ENCODE results near the gene FXYD6. TPM values are rescaled to one million over a fixed set of nuclear protein-coding genes. Genes with fewer than 3 reads are reported as not detected.
A peak's percentile ranks its signal among the peaks of the same experiment; 100 is the strongest.

The FXYD6 gene
- total and polyA plus RNA-seq, 9 of the 15 experiments (the other 6 are each of a cell fraction or from before 2014, with no cell fraction given): 0.07 to 0.35 TPM; not detected in 7

DNA sequence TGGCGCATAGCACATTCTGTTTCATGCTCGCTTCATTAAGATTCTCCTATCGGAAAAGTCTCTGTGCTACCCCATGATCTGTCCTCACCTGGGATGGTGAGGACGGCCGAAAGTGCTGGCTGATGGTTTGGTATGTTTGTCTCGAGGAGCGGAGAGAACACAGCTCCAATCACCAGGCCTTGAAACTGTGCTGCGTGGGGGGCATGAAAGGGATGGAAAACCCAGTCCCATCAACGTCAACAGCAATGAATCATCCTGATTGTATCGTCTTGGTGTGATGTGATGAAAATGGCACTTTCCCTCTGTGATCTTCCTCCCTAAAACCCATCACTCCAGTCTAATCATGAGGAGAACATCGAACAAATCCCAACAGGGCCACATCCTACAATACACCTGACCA is 8.4 kb downstream of the FXYD6 start (continued):
- TF ChIP-seq ETV1 (tag; conservative IDR thresholded peaks at IDR 0.05; ENCODE audit: low read depth) (no peak), ZNF785 (CRISPR knock-in tag; IDR thresholded peaks at IDR 0.05) (no peak), RBM25 (IDR thresholded peaks at IDR 0.05; ENCODE audit: low read depth, low read length, severe bottlenecking) (no peak), ZNF124 (CRISPR knock-in tag; IDR thresholded peaks at IDR 0.05) (no peak), FOSL1 (tag; conservative IDR thresholded peaks at IDR 0.05) (peak; percentile 69), ZNF695 (CRISPR knock-in tag; IDR thresholded peaks at IDR 0.05) (no peak), PYGO2 (tag; IDR thresholded peaks at IDR 0.05) (no peak), ADNP (tag; IDR thresholded peaks at IDR 0.05) (no peak), HOXB6 (CRISPR knock-in tag; IDR thresholded peaks at IDR 0.05; ENCODE audit: borderline replicate concordance) (no peak), JUND (IDR thresholded peaks at IDR 0.05; ENCODE audit: borderline replicate concordance, low read depth, low read length) (peak; percentile 47; the same call in 1 of the 2 replicates), JUND (tag; IDR thresholded peaks at IDR 0.05; ENCODE audit: borderline replicate concordance, low read depth, low read length) (no peak)

GRCh38 chr11:117866526-117866925 is 9.9 kb downstream of the FXYD6 start:
- ChIA-PET POLR2A (interaction anchor here (0.7 kb wide), 1 partner anchor 9 kb away, joined by 3 read pairs; no protein-coding TSS in a partner anchor), CTCF (ENCODE audit: low intra/inter-chr PET ratio) (no interaction called here)
- no peaks in the 10 kb centered on the region for H3K9me3 ChIP-seq (replicated peaks; ENCODE audit: control insufficient read depth, insufficient read depth, low read depth, low read length)
- no peak overlapping the region for H3K4me3 ChIP-seq
- no peaks in the 10 kb centered on the region for H4K20me1 ChIP-seq (replicated peaks; ENCODE audit: control insufficient read depth, insufficient read depth, low read length)
- H3K9me1 ChIP-seq (ENCODE audit: control insufficient read depth, insufficient read depth, low read length): no peaks in the 10 kb centered on the region
- H3K27me3 ChIP-seq (ENCODE audit: control insufficient read depth in 2 of 2, insufficient read depth in 2 of 2, low read length in 2 of 2): peaks cover 27 to 70% of the 10 kb centered on the region in 2 experiments
- no peak for TF ChIP-seq TEAD4 (IDR thresholded peaks at IDR 0.05; ENCODE audit: low read length)
- TF ChIP-seq TEAD4 (CRISPR knock-in tag; IDR thresholded peaks at IDR 0.05; ENCODE audit: borderline replicate concordance): no peak
- no peak for TF ChIP-seq SMC3 (conservative IDR thresholded peaks at IDR 0.05; ENCODE audit: insufficient read depth, low read depth, low read length)
- TF ChIP-seq, protein P1, sequence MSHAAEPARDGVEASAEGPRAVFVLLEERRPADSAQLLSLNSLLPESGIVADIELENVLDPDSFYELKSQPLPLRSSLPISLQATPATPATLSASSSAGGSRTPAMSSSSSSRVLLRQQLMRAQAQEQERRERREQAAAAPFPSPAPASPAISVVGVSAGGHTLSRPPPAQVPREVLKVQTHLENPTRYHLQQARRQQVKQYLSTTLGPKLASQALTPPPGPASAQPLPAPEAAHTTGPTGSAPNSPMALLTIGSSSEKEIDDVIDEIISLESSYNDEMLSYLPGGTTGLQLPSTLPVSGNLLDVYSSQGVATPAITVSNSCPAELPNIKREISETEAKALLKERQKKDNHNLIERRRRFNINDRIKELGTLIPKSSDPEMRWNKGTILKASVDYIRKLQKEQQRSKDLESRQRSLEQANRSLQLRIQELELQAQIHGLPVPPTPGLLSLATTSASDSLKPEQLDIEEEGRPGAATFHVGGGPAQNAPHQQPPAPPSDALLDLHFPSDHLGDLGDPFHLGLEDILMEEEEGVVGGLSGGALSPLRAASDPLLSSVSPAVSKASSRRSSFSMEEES (CRISPR knock-in tag; IDR thresholded peaks at IDR 0.05): no peak
- no peak for TF ChIP-seq HDAC6 (IDR thresholded peaks at IDR 0.05; ENCODE audit: low read depth, low read length)
- TF ChIP-seq TAL1 (IDR thresholded peaks at IDR 0.05): no peak
- no peak for TF ChIP-seq TCFL5 (CRISPR knock-in tag; conservative IDR thresholded peaks at IDR 0.05)
- no peak for TF ChIP-seq MYNN (IDR thresholded peaks at IDR 0.05)
- TF ChIP-seq MYNN (CRISPR knock-in tag; IDR thresholded peaks at IDR 0.05): no peak
- TF ChIP-seq CBX3 (IDR thresholded peaks at IDR 0.05; ENCODE audit: borderline replicate concordance in 1 of 2, low read length in 2 of 2): no peak
- TF ChIP-seq THRAP3 (IDR thresholded peaks at IDR 0.05; ENCODE audit: borderline replicate concordance): no peak
- no peak for TF ChIP-seq JUN (IDR thresholded peaks at IDR 0.05; ENCODE audit: borderline replicate concordance, low read depth, low read length)
- no peak for TF ChIP-seq JUN (CRISPR knock-in tag; IDR thresholded peaks at IDR 0.05; ENCODE audit: borderline replicate concordance)
- no peak for TF ChIP-seq SLC30A9 (CRISPR knock-in tag; IDR thresholded peaks at IDR 0.05)
- no peak for TF ChIP-seq BMI1 (IDR thresholded peaks at IDR 0.05; ENCODE audit: low read length)
- H3K27ac ChIP-seq (ENCODE audit: extremely low read depth, low read depth, low read length): no peak overlapping the region
- H3K36me3 ChIP-seq (ENCODE audit: control insufficient read depth, insufficient read depth, low read length): no peaks in the 10 kb centered on the region
- 3% methylated on average over 5 of the region's 5 CpGs for WGBS (ENCODE audit: insufficient coverage, low coverage, missing lambda C conversion rate)
- no peak for DNase-seq (ENCODE audit: extremely low read depth in 1 of 4, low spot score in 3 of 4)
- no peak overlapping the region for H3K4me2 ChIP-seq (ENCODE audit: insufficient read depth, low read length)
- H3K4me1 ChIP-seq (replicated peaks in 1 of 2; ENCODE audit: control insufficient read depth in 2 of 2, insufficient read depth in 2 of 2, low read length in 2 of 2): no peaks in the 10 kb centered on the region
- no TSS peak for BruUV-seq (replicated peaks)
- no peak for FAIRE-seq
- in situ Hi-C loops (cut with MboI): no loop called here
- no peak overlapping the region for H2AFZ ChIP-seq (ENCODE audit: low read depth, low read length)
- no peak for ATAC-seq
- H3K9ac ChIP-seq (ENCODE audit: insufficient read depth in 1 of 2, low read depth in 2 of 2, low read length in 2 of 2): no peak overlapping the region
- H3K79me2 ChIP-seq (ENCODE audit: control insufficient read depth, insufficient read depth, low read length): no peaks in the 10 kb centered on the region
- intact Hi-C loops (cut with micrococcal nuclease): no loop called here

Data from K562 (cell line).